ENCODE measurements around the gene DERA.
"Not testable (repeated sequence)": the region's sequence is repeated elsewhere in the genome, so short reads cannot be mapped to it uniquely, and the experiment has no call there.

The DERA gene

GRCh38 chr12:15963271-15963670, 52.1 kb downstream of the DERA start:
- DNase-seq (ENCODE audit: low read depth), result peak; percentile 78

- peak; percentile 84 for DNase-seq (ENCODE audit: low read depth)
These were observed 55.3 kb downstream of the DERA start for GRCh38 chr12:15966426-15966825.

- DNase-seq (ENCODE audit: low read depth), result not testable (repeated sequence)
These were observed 55.9 kb downstream of the DERA start for GRCh38 chr12:15967053-15967452.

GRCh38 chr12:15971211-15971610, 60.1 kb downstream of the DERA start:
- DNase-seq (ENCODE audit: low read depth), result no peak

- no peak for DNase-seq (ENCODE audit: low read depth)
These were observed 61.8 kb downstream of the DERA start for GRCh38 chr12:15972894-15973293.

- peak; percentile 81 for DNase-seq (ENCODE audit: low read depth)
These were observed 67.1 kb downstream of the DERA start for GRCh38 chr12:15977999-15978951.

- peak; percentile 94 for DNase-seq (ENCODE audit: low read depth)
These were observed 68.3 kb downstream of the DERA start for GRCh38 chr12:15979096-15980092.

- no peak for DNase-seq (ENCODE audit: low read depth)
These were observed 70.9 kb downstream of the DERA start for GRCh38 chr12:15982071-15982470.

- peak; percentile 67 for DNase-seq (ENCODE audit: low read depth)
These were observed 71.3 kb downstream of the DERA start for GRCh38 chr12:15982471-15982870.

- DNase-seq (ENCODE audit: low read depth), result no peak
These were observed 71.8 kb downstream of the DERA start for GRCh38 chr12:15982921-15983320.

- DNase-seq (ENCODE audit: low read depth), result no peak
These were observed 73.1 kb downstream of the DERA start for GRCh38 chr12:15984097-15984800.

- DNase-seq (ENCODE audit: low read depth), result no peak
These were observed 73.8 kb downstream of the DERA start for GRCh38 chr12:15984963-15985362.

- no peak for DNase-seq (ENCODE audit: low read depth)
These were observed 76.6 kb downstream of the DERA start for GRCh38 chr12:15987696-15988095.

GRCh38 chr12:15988983-15989755, 78.0 kb downstream of the DERA start:
- DNase-seq (ENCODE audit: low read depth), result no peak

GRCh38 chr12:15995801-15996200, 84.7 kb downstream of the DERA start:
- no peak for DNase-seq (ENCODE audit: low read depth)

GRCh38 chr12:15996254-15996653, 85.1 kb downstream of the DERA start:
- peak; percentile 71 for DNase-seq (ENCODE audit: low read depth)

- peak; percentile 10 for DNase-seq (ENCODE audit: low read depth)
These were observed 85.8 kb downstream of the DERA start for GRCh38 chr12:15996948-15997347.

GRCh38 chr12:15997910-15998309, 86.8 kb downstream of the DERA start:
- DNase-seq (ENCODE audit: low read depth), result peak; percentile 35

- DNase-seq (ENCODE audit: low read depth), result no peak
These were observed 91.7 kb downstream of the DERA start for GRCh38 chr12:16002880-16003279.

- DNase-seq (ENCODE audit: low read depth), result no peak
These were observed 92.3 kb downstream of the DERA start for GRCh38 chr12:16003460-16003859.

- no peak for DNase-seq (ENCODE audit: low read depth)
These were observed 95.6 kb downstream of the DERA start for GRCh38 chr12:16006752-16007151.

Measured in iris pigment epithelial cell (primary cell).